ENCODE measurements around the gene SMPD4.

The SMPD4 gene

DNA sequence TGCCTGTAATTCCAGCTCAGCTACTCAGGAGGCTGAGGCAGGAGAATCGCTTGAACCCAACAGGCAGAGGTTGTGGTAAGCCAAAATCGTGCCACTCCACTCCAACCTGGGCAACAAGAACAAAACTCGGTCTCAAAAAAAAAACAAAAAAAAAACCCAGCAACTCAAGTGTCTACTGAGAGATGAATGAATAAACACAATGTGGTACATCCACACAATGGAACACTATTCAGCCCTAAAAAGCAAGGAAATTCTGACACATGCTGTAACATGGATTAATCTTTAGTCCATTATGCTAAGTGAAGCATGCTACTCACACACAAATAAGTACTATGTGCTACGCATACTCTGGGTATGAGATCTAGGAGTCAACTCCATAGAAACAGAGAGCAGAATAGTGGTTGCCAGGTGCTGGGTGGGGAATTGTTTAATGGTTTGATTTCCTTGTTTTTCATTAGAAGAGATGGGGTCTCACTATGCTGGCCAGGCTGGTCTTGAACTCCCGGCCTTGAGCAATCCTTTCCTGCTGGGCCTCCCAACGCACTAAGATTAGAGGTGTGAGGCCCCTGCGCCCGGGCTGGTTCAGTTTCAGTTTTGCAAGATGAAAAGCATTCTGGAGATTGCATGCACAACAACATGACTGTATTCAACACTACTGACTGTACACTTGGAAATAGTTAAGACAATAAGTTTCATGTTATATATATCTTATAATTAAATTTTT is 15.9 kb downstream of the SMPD4 start:
- TF ChIP-seq SIN3A (IDR thresholded peaks at IDR 0.05; ENCODE audit: borderline replicate concordance, insufficient read depth, low read length) = no peak
- TF ChIP-seq, protein P1, sequence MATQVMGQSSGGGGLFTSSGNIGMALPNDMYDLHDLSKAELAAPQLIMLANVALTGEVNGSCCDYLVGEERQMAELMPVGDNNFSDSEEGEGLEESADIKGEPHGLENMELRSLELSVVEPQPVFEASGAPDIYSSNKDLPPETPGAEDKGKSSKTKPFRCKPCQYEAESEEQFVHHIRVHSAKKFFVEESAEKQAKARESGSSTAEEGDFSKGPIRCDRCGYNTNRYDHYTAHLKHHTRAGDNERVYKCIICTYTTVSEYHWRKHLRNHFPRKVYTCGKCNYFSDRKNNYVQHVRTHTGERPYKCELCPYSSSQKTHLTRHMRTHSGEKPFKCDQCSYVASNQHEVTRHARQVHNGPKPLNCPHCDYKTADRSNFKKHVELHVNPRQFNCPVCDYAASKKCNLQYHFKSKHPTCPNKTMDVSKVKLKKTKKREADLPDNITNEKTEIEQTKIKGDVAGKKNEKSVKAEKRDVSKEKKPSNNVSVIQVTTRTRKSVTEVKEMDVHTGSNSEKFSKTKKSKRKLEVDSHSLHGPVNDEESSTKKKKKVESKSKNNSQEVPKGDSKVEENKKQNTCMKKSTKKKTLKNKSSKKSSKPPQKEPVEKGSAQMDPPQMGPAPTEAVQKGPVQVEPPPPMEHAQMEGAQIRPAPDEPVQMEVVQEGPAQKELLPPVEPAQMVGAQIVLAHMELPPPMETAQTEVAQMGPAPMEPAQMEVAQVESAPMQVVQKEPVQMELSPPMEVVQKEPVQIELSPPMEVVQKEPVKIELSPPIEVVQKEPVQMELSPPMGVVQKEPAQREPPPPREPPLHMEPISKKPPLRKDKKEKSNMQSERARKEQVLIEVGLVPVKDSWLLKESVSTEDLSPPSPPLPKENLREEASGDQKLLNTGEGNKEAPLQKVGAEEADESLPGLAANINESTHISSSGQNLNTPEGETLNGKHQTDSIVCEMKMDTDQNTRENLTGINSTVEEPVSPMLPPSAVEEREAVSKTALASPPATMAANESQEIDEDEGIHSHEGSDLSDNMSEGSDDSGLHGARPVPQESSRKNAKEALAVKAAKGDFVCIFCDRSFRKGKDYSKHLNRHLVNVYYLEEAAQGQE (IDR thresholded peaks at IDR 0.05; ENCODE audit: insufficient read depth in 1 of 2, low read depth in 2 of 2, low read length in 2 of 2) = no peak
- no peak for TF ChIP-seq POLR2AphosphoS5 (IDR thresholded peaks at IDR 0.05; ENCODE audit: low read depth, low read length)
- TF ChIP-seq FOXP2 (optimal IDR thresholded peaks at IDR 0.05; ENCODE audit: borderline replicate concordance, extremely low read depth, extremely low read length, insufficient read depth) = no peak
- no peak for TF ChIP-seq TAF1 (IDR thresholded peaks at IDR 0.05; ENCODE audit: borderline replicate concordance, insufficient read depth, low read length)

DNA sequence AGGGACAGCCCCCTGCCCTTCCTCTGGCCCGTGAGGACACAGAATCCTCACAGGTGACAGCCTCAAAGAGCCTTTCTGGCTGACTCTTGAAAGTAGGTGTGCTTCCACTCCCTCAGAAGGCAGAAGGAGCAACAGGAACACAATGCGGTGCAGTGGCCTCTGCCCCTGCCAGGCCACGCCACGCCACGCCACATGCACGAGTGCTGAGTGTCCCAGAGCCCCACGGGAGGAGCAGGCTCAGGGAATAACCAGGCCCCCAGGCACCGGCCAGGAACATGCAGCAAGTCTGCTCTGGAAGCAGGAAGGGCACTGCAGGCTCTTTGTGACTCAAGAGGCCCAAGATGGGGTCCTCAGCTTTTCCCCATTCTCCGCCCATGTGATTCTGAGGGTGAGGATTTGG is 18.4 kb downstream of the SMPD4 start:
- TF ChIP-seq FOXP2 (optimal IDR thresholded peaks at IDR 0.05; ENCODE audit: borderline replicate concordance, extremely low read depth, extremely low read length, insufficient read depth) = no peak
- TF ChIP-seq TAF1 (IDR thresholded peaks at IDR 0.05; ENCODE audit: borderline replicate concordance, insufficient read depth, low read length) = no peak
- TF ChIP-seq POLR2AphosphoS5 (IDR thresholded peaks at IDR 0.05; ENCODE audit: low read depth, low read length) = no peak
- TF ChIP-seq, protein P1 (IDR thresholded peaks at IDR 0.05; ENCODE audit: insufficient read depth in 1 of 2, low read depth in 2 of 2, low read length in 2 of 2) = no peak
- no peak for TF ChIP-seq SIN3A (IDR thresholded peaks at IDR 0.05; ENCODE audit: borderline replicate concordance, insufficient read depth, low read length)

DNA sequence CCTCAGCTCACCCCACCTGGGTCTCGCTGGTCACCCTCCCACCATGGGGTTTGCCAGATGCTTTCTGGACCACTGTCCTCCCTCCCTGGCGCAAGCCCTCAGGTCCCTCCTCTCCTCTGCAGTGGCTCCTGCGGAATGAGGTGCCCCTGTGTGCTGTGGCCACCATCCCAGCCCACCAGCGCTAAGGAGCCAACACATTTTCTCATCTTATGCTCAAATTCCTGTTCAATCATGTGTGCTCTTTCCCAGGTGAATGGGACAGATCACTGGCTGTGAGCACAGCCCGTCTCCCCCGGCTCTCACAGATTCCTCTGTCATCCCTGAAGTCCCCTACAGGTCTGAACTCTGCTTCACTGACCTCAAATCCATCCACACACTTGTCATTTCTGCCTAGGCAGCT is 21.3 kb downstream of the SMPD4 start:
- TF ChIP-seq FOXP2 (optimal IDR thresholded peaks at IDR 0.05; ENCODE audit: borderline replicate concordance, extremely low read depth, extremely low read length, insufficient read depth) (no peak), SIN3A (IDR thresholded peaks at IDR 0.05; ENCODE audit: borderline replicate concordance, insufficient read depth, low read length) (no peak), TAF1 (IDR thresholded peaks at IDR 0.05; ENCODE audit: borderline replicate concordance, insufficient read depth, low read length) (no peak), POLR2AphosphoS5 (IDR thresholded peaks at IDR 0.05; ENCODE audit: low read depth, low read length) (no peak)
- TF ChIP-seq, protein P1 (IDR thresholded peaks at IDR 0.05; ENCODE audit: insufficient read depth in 1 of 2, low read depth in 2 of 2, low read length in 2 of 2) = no peak

DNA sequence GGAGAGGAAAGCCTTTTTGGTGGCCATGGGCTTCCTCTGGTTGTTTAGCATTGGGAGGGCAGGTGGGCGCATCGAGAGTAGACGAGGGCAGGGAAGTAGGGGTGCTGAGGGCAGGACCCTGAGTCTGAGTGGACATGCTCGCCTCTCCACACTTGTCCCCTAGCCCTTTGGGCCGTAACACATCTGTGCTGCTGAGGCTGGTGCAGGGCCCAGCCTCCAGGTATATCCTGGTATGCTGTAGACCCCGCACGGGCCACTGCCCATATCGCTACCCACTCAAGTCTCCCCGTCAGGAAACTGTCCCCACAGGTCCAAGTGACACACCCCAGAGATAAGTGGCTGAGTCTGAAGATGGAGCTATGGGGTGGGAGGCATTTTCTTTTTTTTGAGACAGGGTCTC is 22.8 kb downstream of the SMPD4 start:
- TF ChIP-seq FOXP2 (optimal IDR thresholded peaks at IDR 0.05; ENCODE audit: borderline replicate concordance, extremely low read depth, extremely low read length, insufficient read depth) = no peak
- TF ChIP-seq, protein P1 (IDR thresholded peaks at IDR 0.05; ENCODE audit: insufficient read depth in 1 of 2, low read depth in 2 of 2, low read length in 2 of 2) = no peak
- no peak for TF ChIP-seq POLR2AphosphoS5 (IDR thresholded peaks at IDR 0.05; ENCODE audit: low read depth, low read length)
- no peak for TF ChIP-seq TAF1 (IDR thresholded peaks at IDR 0.05; ENCODE audit: borderline replicate concordance, insufficient read depth, low read length)
- TF ChIP-seq SIN3A (IDR thresholded peaks at IDR 0.05; ENCODE audit: borderline replicate concordance, insufficient read depth, low read length) = no peak
